ENCODE results near the gene PLXNA2.

The PLXNA2 gene

GRCh38 chr1:208106218-208106617 lies 138.0 kb downstream of the PLXNA2 start:
- Histone ChIP-seq H3K36me3 (ENCODE audit: control insufficient read depth in 5 of 5, insufficient read depth in 5 of 5, low read length in 5 of 5) (peaks cover 0 to 20% (median 2%) of the 10 kb centered on the region in 5 donors), H3K27me3 (ENCODE audit: control insufficient read depth in 5 of 5, insufficient read depth in 4 of 5, low read length in 5 of 5) (no peaks in the 10 kb centered on the region), H3K9ac (ENCODE audit: low read length in 5 of 5) (no peak overlapping the region), H3K4me3 (ENCODE audit: low read depth in 1 of 5, low read length in 5 of 5) (no peak overlapping the region), H3K9me3 (ENCODE audit: control insufficient read depth in 5 of 5, low read length in 5 of 5) (no peaks in the 10 kb centered on the region), H3K4me1 (ENCODE audit: control insufficient read depth in 5 of 5, insufficient read depth in 5 of 5, low read length in 5 of 5) (peaks cover 0 to 25% (median 22%) of the 10 kb centered on the region in 5 donors), H3K27ac (ENCODE audit: low read depth, low read length) (no peak overlapping the region)

GRCh38 chr1:208105756-208106155 lies 138.4 kb downstream of the PLXNA2 start:
- H3K36me3 ChIP-seq (ENCODE audit: control insufficient read depth in 5 of 5, insufficient read depth in 5 of 5, low read length in 5 of 5): peaks cover 0 to 21% (median 2%) of the 10 kb centered on the region in 5 donors
- H3K9me3 ChIP-seq (ENCODE audit: control insufficient read depth in 5 of 5, low read length in 5 of 5): no peaks in the 10 kb centered on the region
- H3K9ac ChIP-seq (ENCODE audit: low read length in 5 of 5): no peak overlapping the region
- no peaks in the 10 kb centered on the region for H3K27me3 ChIP-seq (ENCODE audit: control insufficient read depth in 5 of 5, insufficient read depth in 4 of 5, low read length in 5 of 5)
- peaks cover 0 to 25% (median 24%) of the 10 kb centered on the region in 5 donors for H3K4me1 ChIP-seq (ENCODE audit: control insufficient read depth in 5 of 5, insufficient read depth in 5 of 5, low read length in 5 of 5)
- H3K27ac ChIP-seq (ENCODE audit: low read depth, low read length): no peak overlapping the region
- H3K4me3 ChIP-seq (ENCODE audit: low read depth in 1 of 5, low read length in 5 of 5): no peak overlapping the region

- peaks cover 0 to 25% (median 24%) of the 10 kb centered on the region in 5 donors for H3K4me1 ChIP-seq (ENCODE audit: control insufficient read depth in 5 of 5, insufficient read depth in 5 of 5, low read length in 5 of 5)
- H3K27ac ChIP-seq (ENCODE audit: low read depth, low read length): no peak overlapping the region
- H3K36me3 ChIP-seq (ENCODE audit: control insufficient read depth in 5 of 5, insufficient read depth in 5 of 5, low read length in 5 of 5): peaks cover 0 to 18% (median 3%) of the 10 kb centered on the region in 5 donors
- H3K9me3 ChIP-seq (ENCODE audit: control insufficient read depth in 5 of 5, low read length in 5 of 5): no peaks in the 10 kb centered on the region
- H3K9ac ChIP-seq (ENCODE audit: low read length in 5 of 5): no peak overlapping the region
- no peaks in the 10 kb centered on the region for H3K27me3 ChIP-seq (ENCODE audit: control insufficient read depth in 5 of 5, insufficient read depth in 4 of 5, low read length in 5 of 5)
- no peak overlapping the region for H3K4me3 ChIP-seq (ENCODE audit: low read depth in 1 of 5, low read length in 5 of 5)
Observed at GRCh38 chr1:208103597-208104513, 140.3 kb downstream of the PLXNA2 start.

GRCh38 chr1:208101661-208102431 lies 142.3 kb downstream of the PLXNA2 start:
- Histone ChIP-seq H3K4me1 (ENCODE audit: control insufficient read depth in 5 of 5, insufficient read depth in 5 of 5, low read length in 5 of 5) (peaks cover 0 to 17% (median 16%) of the 10 kb centered on the region in 5 donors), H3K27me3 (ENCODE audit: control insufficient read depth in 5 of 5, insufficient read depth in 4 of 5, low read length in 5 of 5) (no peaks in the 10 kb centered on the region), H3K9me3 (ENCODE audit: control insufficient read depth in 5 of 5, low read length in 5 of 5) (no peaks in the 10 kb centered on the region), H3K9ac (ENCODE audit: low read length in 5 of 5) (no peak overlapping the region), H3K4me3 (ENCODE audit: low read depth in 1 of 5, low read length in 5 of 5) (no peak overlapping the region), H3K27ac (ENCODE audit: low read depth, low read length) (no peak overlapping the region), H3K36me3 (ENCODE audit: control insufficient read depth in 5 of 5, insufficient read depth in 5 of 5, low read length in 5 of 5) (peaks cover 0 to 31% (median 14%) of the 10 kb centered on the region in 5 donors)

- Histone ChIP-seq H3K36me3 (ENCODE audit: control insufficient read depth in 5 of 5, insufficient read depth in 5 of 5, low read length in 5 of 5) (peaks cover 0 to 40% (median 23%) of the 10 kb centered on the region in 5 donors), H3K27me3 (ENCODE audit: control insufficient read depth in 5 of 5, insufficient read depth in 4 of 5, low read length in 5 of 5) (no peaks in the 10 kb centered on the region), H3K27ac (ENCODE audit: low read depth, low read length) (no peak overlapping the region), H3K4me3 (ENCODE audit: low read depth in 1 of 5, low read length in 5 of 5) (no peak overlapping the region), H3K9me3 (ENCODE audit: control insufficient read depth in 5 of 5, low read length in 5 of 5) (no peaks in the 10 kb centered on the region), H3K4me1 (ENCODE audit: control insufficient read depth in 5 of 5, insufficient read depth in 5 of 5, low read length in 5 of 5) (peaks cover 0 to 17% (median 16%) of the 10 kb centered on the region in 5 donors), H3K9ac (ENCODE audit: low read length in 5 of 5) (no peak overlapping the region)
Observed at GRCh38 chr1:208100906-208101305, 143.3 kb downstream of the PLXNA2 start.

GRCh38 chr1:208100106-208100505 lies 144.1 kb downstream of the PLXNA2 start:
- Histone ChIP-seq H3K9me3 (ENCODE audit: control insufficient read depth in 5 of 5, low read length in 5 of 5) (no peaks in the 10 kb centered on the region), H3K27me3 (ENCODE audit: control insufficient read depth in 5 of 5, insufficient read depth in 4 of 5, low read length in 5 of 5) (no peaks in the 10 kb centered on the region), H3K27ac (ENCODE audit: low read depth, low read length) (no peak overlapping the region), H3K4me3 (ENCODE audit: low read depth in 1 of 5, low read length in 5 of 5) (no peak overlapping the region), H3K4me1 (ENCODE audit: control insufficient read depth in 5 of 5, insufficient read depth in 5 of 5, low read length in 5 of 5) (peaks cover 0 to 17% (median 16%) of the 10 kb centered on the region in 5 donors), H3K9ac (ENCODE audit: low read length in 5 of 5) (no peak overlapping the region), H3K36me3 (ENCODE audit: control insufficient read depth in 5 of 5, insufficient read depth in 5 of 5, low read length in 5 of 5) (peaks cover 0 to 48% (median 31%) of the 10 kb centered on the region in 5 donors)

- no peaks in the 10 kb centered on the region for H3K27me3 ChIP-seq (ENCODE audit: control insufficient read depth in 5 of 5, insufficient read depth in 4 of 5, low read length in 5 of 5)
- H3K4me1 ChIP-seq (ENCODE audit: control insufficient read depth in 5 of 5, insufficient read depth in 5 of 5, low read length in 5 of 5): peaks cover 0 to 17% (median 16%) of the 10 kb centered on the region in 5 donors
- H3K36me3 ChIP-seq (ENCODE audit: control insufficient read depth in 5 of 5, insufficient read depth in 5 of 5, low read length in 5 of 5): peaks cover 0 to 49% (median 35%) of the 10 kb centered on the region in 5 donors
- no peak overlapping the region for H3K9ac ChIP-seq (ENCODE audit: low read length in 5 of 5)
- no peaks in the 10 kb centered on the region for H3K9me3 ChIP-seq (ENCODE audit: control insufficient read depth in 5 of 5, low read length in 5 of 5)
- H3K4me3 ChIP-seq (ENCODE audit: low read depth in 1 of 5, low read length in 5 of 5): no peak overlapping the region
- no peak overlapping the region for H3K27ac ChIP-seq (ENCODE audit: low read depth, low read length)
Observed at GRCh38 chr1:208098773-208099172, 145.4 kb downstream of the PLXNA2 start.

- H3K9me3 ChIP-seq (ENCODE audit: control insufficient read depth in 5 of 5, low read length in 5 of 5): no peaks in the 10 kb centered on the region
- no peak overlapping the region for H3K27ac ChIP-seq (ENCODE audit: low read depth, low read length)
- H3K4me3 ChIP-seq (ENCODE audit: low read depth in 1 of 5, low read length in 5 of 5): no peak overlapping the region
- no peaks in the 10 kb centered on the region for H3K27me3 ChIP-seq (ENCODE audit: control insufficient read depth in 5 of 5, insufficient read depth in 4 of 5, low read length in 5 of 5)
- H3K36me3 ChIP-seq (ENCODE audit: control insufficient read depth in 5 of 5, insufficient read depth in 5 of 5, low read length in 5 of 5): peaks cover 9 to 59% (median 47%) of the 10 kb centered on the region in 5 donors
- peaks cover 0 to 20% (median 16%) of the 10 kb centered on the region in 5 donors for H3K4me1 ChIP-seq (ENCODE audit: control insufficient read depth in 5 of 5, insufficient read depth in 5 of 5, low read length in 5 of 5)
- H3K9ac ChIP-seq (ENCODE audit: low read length in 5 of 5): no peak overlapping the region
Observed at GRCh38 chr1:208093754-208094719, 150.1 kb downstream of the PLXNA2 start.

GRCh38 chr1:208093046-208093445 lies 151.1 kb downstream of the PLXNA2 start:
- Histone ChIP-seq H3K9ac (ENCODE audit: low read length in 5 of 5) (no peak overlapping the region), H3K4me3 (ENCODE audit: low read depth in 1 of 5, low read length in 5 of 5) (no peak overlapping the region), H3K9me3 (ENCODE audit: control insufficient read depth in 5 of 5, low read length in 5 of 5) (no peaks in the 10 kb centered on the region), H3K36me3 (ENCODE audit: control insufficient read depth in 5 of 5, insufficient read depth in 5 of 5, low read length in 5 of 5) (peaks cover 9 to 54% (median 45%) of the 10 kb centered on the region in 5 donors), H3K4me1 (ENCODE audit: control insufficient read depth in 5 of 5, insufficient read depth in 5 of 5, low read length in 5 of 5) (peaks cover 0 to 22% (median 17%) of the 10 kb centered on the region in 5 donors), H3K27me3 (ENCODE audit: control insufficient read depth in 5 of 5, insufficient read depth in 4 of 5, low read length in 5 of 5) (no peaks in the 10 kb centered on the region), H3K27ac (ENCODE audit: low read depth, low read length) (no peak overlapping the region)

Data from subcutaneous abdominal adipose tissue (tissue), 5 donors.